ENCODE results near the gene SYNPO2. TPM values are rescaled to one million over a fixed set of nuclear protein-coding genes. Genes with fewer than 3 reads are reported as not detected.
A peak's percentile ranks its signal among the peaks of the same experiment; 100 is the strongest.

Gene SYNPO2
- total RNA-seq, 3 donors from 2014 or later: 18.9 to 804 (median 91.1) TPM

DNA sequence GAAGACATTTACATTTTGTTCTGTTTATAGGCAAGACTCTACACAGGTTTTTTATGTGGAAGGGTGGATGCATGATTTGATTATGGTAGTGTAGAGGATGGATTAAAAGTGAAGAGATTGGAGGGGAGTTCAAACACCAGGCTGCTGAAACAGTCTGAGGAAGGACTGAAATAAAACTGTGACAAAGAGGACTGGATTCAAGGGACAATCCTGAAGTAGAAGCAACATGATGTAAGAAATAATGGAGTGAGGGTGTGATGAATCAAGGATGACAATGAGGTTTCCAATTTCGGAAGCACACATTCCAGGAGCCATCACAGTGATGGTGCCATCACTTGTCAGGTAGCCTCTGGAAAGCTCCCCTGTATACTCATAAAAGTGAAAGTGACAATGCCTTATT is 103.5 kb downstream of the SYNPO2 start:
- no peak overlapping the region for H3K4me3 ChIP-seq
- ATAC-seq: no peak
- intact Hi-C loops (cut with DNase I, micrococcal nuclease): no loop called here
- H3K9me3 ChIP-seq: no peaks in the 10 kb centered on the region
- no peaks in the 10 kb centered on the region for H3K4me1 ChIP-seq (ENCODE audit: low read depth)
- TF ChIP-seq, protein P1, sequence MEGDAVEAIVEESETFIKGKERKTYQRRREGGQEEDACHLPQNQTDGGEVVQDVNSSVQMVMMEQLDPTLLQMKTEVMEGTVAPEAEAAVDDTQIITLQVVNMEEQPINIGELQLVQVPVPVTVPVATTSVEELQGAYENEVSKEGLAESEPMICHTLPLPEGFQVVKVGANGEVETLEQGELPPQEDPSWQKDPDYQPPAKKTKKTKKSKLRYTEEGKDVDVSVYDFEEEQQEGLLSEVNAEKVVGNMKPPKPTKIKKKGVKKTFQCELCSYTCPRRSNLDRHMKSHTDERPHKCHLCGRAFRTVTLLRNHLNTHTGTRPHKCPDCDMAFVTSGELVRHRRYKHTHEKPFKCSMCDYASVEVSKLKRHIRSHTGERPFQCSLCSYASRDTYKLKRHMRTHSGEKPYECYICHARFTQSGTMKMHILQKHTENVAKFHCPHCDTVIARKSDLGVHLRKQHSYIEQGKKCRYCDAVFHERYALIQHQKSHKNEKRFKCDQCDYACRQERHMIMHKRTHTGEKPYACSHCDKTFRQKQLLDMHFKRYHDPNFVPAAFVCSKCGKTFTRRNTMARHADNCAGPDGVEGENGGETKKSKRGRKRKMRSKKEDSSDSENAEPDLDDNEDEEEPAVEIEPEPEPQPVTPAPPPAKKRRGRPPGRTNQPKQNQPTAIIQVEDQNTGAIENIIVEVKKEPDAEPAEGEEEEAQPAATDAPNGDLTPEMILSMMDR (IDR thresholded peaks at IDR 0.05): no peak
- no peak for DNase-seq
- H3K36me3 ChIP-seq (ENCODE audit: low read depth): no peaks in the 10 kb centered on the region

DNA sequence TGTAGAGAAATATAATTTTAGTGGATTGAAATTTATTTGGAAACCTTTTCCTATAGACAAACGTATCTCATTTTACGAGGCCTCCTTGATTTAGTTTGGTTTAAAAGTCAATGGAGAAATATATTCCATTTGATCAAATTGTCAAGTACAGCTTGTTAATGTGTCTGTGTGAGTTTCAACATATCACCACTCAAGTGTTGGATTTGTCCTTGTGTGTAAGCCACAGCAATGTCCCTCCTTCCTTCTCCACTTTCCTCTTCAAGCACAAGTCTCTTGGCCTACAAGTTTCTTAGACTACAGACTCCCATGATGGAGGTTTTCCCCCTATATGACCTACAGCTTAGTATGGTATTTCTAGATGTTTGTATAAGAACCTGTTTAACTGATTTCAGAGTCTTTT is 104.7 kb downstream of the SYNPO2 start:
- DNase-seq: no peak
- no peaks in the 10 kb centered on the region for H3K4me1 ChIP-seq (ENCODE audit: low read depth)
- H3K4me3 ChIP-seq: no peak overlapping the region
- TF ChIP-seq, protein P1 (IDR thresholded peaks at IDR 0.05): no peak
- no peaks in the 10 kb centered on the region for H3K36me3 ChIP-seq (ENCODE audit: low read depth)
- intact Hi-C loops (cut with DNase I, micrococcal nuclease): no loop called here
- H3K9me3 ChIP-seq: no peaks in the 10 kb centered on the region
- no peak for ATAC-seq

DNA sequence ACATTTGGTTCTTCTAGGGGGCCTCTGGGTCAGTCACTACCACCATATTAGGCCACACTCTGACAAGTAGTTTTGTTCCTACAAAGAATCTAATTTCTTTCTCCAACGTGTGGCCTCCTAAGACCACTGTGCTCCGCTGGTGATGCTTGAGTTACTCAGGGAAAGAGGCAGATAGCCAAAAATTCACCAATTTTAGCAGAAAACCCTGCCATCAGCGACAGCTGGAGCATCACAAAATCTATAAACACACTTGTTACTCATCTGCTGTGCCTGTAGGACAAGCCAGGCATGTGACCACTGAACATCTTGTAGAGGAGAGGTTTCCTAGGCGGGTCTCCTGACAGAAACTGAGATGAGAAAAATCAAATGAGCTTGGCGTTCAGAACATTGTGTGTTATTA is 105.4 kb downstream of the SYNPO2 start:
- Histone ChIP-seq H3K36me3 (ENCODE audit: low read depth) (no peaks in the 10 kb centered on the region), H3K4me1 (ENCODE audit: low read depth) (no peaks in the 10 kb centered on the region), H3K9me3 (no peaks in the 10 kb centered on the region), H3K4me3 (no peak overlapping the region)
- ATAC-seq (peak; percentile 53), DNase-seq (peak in 1 of 3 donors; percentile 44)
- TF ChIP-seq, protein P1 (IDR thresholded peaks at IDR 0.05): no peak
- intact Hi-C loops (cut with DNase I, micrococcal nuclease): no loop called here

DNA sequence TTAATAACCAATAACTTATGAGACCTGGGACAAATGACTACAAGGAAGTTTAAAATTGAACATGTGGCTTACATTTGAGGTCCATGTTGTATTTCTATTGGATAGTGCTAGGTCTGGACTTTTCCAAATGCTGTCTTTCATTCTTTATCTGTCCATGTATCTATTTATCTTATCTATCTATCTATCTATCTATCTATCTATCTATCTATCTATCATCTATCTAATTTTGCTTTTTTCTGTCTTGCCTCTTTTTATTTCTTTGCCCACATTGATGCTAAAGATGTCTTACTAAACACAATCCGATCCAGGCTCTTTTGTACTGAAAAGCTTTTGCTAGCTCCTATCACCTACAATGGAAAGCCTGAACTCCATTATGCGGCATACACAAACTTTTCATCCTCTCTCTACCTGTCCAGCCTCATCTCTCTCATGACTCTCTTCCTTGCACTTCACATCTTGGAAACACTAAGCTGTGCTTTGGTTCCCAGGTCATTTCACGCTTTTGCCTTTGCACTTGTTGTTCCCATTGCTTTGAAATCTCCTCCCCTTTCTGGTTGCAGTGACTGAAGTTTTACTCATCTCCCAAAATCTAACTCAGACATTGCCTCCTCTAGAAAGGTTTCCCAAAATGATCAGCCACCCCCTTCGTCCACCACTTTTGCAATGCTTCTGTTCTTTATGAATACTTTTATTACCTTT is 107.2 kb downstream of the SYNPO2 start:
- no peaks in the 10 kb centered on the region for H3K4me1 ChIP-seq (ENCODE audit: low read depth)

DNA sequence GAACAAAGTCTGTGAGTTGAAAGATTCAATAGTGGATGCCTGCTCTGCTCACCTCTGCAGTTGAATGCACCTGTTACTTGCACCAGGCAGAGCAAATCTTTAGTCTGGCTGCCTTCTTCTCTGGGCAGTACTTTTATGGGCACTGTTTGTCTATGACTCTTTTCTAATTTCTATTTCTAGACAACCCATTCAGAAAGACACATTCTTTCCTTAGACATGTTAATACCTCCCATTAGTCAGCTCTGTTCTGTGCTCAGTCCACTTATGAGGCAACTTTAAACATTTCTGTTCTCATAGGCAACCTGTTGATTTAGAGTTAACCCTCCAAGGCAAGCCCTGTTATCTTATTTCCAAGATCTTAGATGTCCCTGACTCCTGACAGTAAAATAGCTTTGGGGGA is 108.9 kb downstream of the SYNPO2 start:
- intact Hi-C loops (cut with DNase I, micrococcal nuclease): no loop called here
- Histone ChIP-seq H3K36me3 (ENCODE audit: low read depth) (no peaks in the 10 kb centered on the region), H3K4me1 (ENCODE audit: low read depth) (no peaks in the 10 kb centered on the region), H3K9me3 (no peaks in the 10 kb centered on the region), H3K4me3 (no peak overlapping the region)
- DNase-seq (no peak), ATAC-seq (peak; percentile 29)
- TF ChIP-seq, protein P1 (IDR thresholded peaks at IDR 0.05): no peak

More for the DNA sequence above, 107.2 kb downstream of the SYNPO2 start:
- no peaks in the 10 kb centered on the region for H3K36me3 ChIP-seq (ENCODE audit: low read depth)
- H3K4me3 ChIP-seq: no peak overlapping the region
- DNase-seq (no peak), ATAC-seq (no peak)
- H3K9me3 ChIP-seq: no peaks in the 10 kb centered on the region
- TF ChIP-seq, protein P1 (IDR thresholded peaks at IDR 0.05): no peak
- intact Hi-C loops (cut with DNase I, micrococcal nuclease): no loop called here

Measured in mucosa of descending colon (tissue), 3 donors.